ENCODE results near the gene FAM13C.

FAM13C gene

GRCh38 chr10:59237775-59238174, 124.6 kb downstream of the FAM13C start:
- ATAC-seq: no peak
- TF ChIP-seq GLIS3 (CRISPR knock-in tag; IDR thresholded peaks at IDR 0.05): no peak
- TF ChIP-seq RARB (CRISPR knock-in tag; IDR thresholded peaks at IDR 0.05): no peak
- TF ChIP-seq ZFP30 (CRISPR knock-in tag; IDR thresholded peaks at IDR 0.05): no peak
- no peak for TF ChIP-seq ISL1 (CRISPR knock-in tag; IDR thresholded peaks at IDR 0.05)
- TF ChIP-seq CSDC2 (CRISPR knock-in tag; IDR thresholded peaks at IDR 0.05): no peak
- no peak for TF ChIP-seq OSR1 (CRISPR knock-in tag; IDR thresholded peaks at IDR 0.05)
- TF ChIP-seq ZNF8 (CRISPR knock-in tag; IDR thresholded peaks at IDR 0.05): no peak
- TF ChIP-seq ZNF565 (CRISPR knock-in tag; conservative IDR thresholded peaks at IDR 0.05; ENCODE audit: low read depth): no peak
- no peak for TF ChIP-seq TCF4 (CRISPR knock-in tag; IDR thresholded peaks at IDR 0.05; ENCODE audit: borderline replicate concordance)
- TF ChIP-seq CREB5 (CRISPR knock-in tag; IDR thresholded peaks at IDR 0.05; ENCODE audit: low read depth): no peak
- no peak for TF ChIP-seq PATZ1 (CRISPR knock-in tag; IDR thresholded peaks at IDR 0.05; ENCODE audit: borderline replicate concordance)
- no peak for TF ChIP-seq ARNTL (CRISPR knock-in tag; IDR thresholded peaks at IDR 0.05; ENCODE audit: borderline replicate concordance, low read depth)
- no peak for TF ChIP-seq CSRNP3 (CRISPR knock-in tag; IDR thresholded peaks at IDR 0.05)
- no peak for TF ChIP-seq ZC3H10 (CRISPR knock-in tag; IDR thresholded peaks at IDR 0.05)
- TF ChIP-seq TSHZ2 (CRISPR knock-in tag; IDR thresholded peaks at IDR 0.05): no peak
- no peak for TF ChIP-seq ESRRG (CRISPR knock-in tag; IDR thresholded peaks at IDR 0.05)
- TF ChIP-seq BACH2 (CRISPR knock-in tag; IDR thresholded peaks at IDR 0.05; ENCODE audit: borderline replicate concordance): no peak
- no peak for TF ChIP-seq ZNF70 (CRISPR knock-in tag; IDR thresholded peaks at IDR 0.05)
- TF ChIP-seq TOX (CRISPR knock-in tag; IDR thresholded peaks at IDR 0.05; ENCODE audit: borderline replicate concordance): no peak

- ATAC-seq: no peak
- TF ChIP-seq POU6F1 (CRISPR knock-in tag; IDR thresholded peaks at IDR 0.05; ENCODE audit: borderline replicate concordance, low read depth) (no peak), TCF4 (CRISPR knock-in tag; IDR thresholded peaks at IDR 0.05; ENCODE audit: borderline replicate concordance) (no peak), BACH2 (CRISPR knock-in tag; IDR thresholded peaks at IDR 0.05; ENCODE audit: borderline replicate concordance) (no peak), OSR1 (CRISPR knock-in tag; IDR thresholded peaks at IDR 0.05) (no peak), TOX (CRISPR knock-in tag; IDR thresholded peaks at IDR 0.05; ENCODE audit: borderline replicate concordance) (no peak), CSDC2 (CRISPR knock-in tag; IDR thresholded peaks at IDR 0.05) (no peak), PATZ1 (CRISPR knock-in tag; IDR thresholded peaks at IDR 0.05; ENCODE audit: borderline replicate concordance) (no peak), GLIS3 (CRISPR knock-in tag; IDR thresholded peaks at IDR 0.05) (no peak), SNAI2 (CRISPR knock-in tag; IDR thresholded peaks at IDR 0.05) (no peak), ZNF8 (CRISPR knock-in tag; IDR thresholded peaks at IDR 0.05) (no peak), CSRNP3 (CRISPR knock-in tag; IDR thresholded peaks at IDR 0.05) (no peak), ZFP30 (CRISPR knock-in tag; IDR thresholded peaks at IDR 0.05) (no peak), ESRRG (CRISPR knock-in tag; IDR thresholded peaks at IDR 0.05) (no peak), ARNTL (CRISPR knock-in tag; IDR thresholded peaks at IDR 0.05; ENCODE audit: borderline replicate concordance, low read depth) (no peak), PPARA (CRISPR knock-in tag; IDR thresholded peaks at IDR 0.05; ENCODE audit: borderline replicate concordance) (no peak), ZFP3 (CRISPR knock-in tag; IDR thresholded peaks at IDR 0.05) (no peak), TSHZ2 (CRISPR knock-in tag; IDR thresholded peaks at IDR 0.05) (no peak)
These were observed 126.2 kb downstream of the FAM13C start for GRCh38 chr10:59236064-59236697.
